Heart left ventricle (tissue), 16 donors: ENCODE measurements around the gene PRR22. TPM values are rescaled to one million over a fixed set of nuclear protein-coding genes. Genes with fewer than 3 reads are reported as not detected.
A peak's percentile ranks its signal among the peaks of the same experiment; 100 is the strongest.

Experiments
- ATAC-seq, 4 donors: fragments of 200-7000 bp; cut with Tn5 transposase; one replicate each; pipeline ENCODE4 v1.9.1; 2020 to 2022; ENCODE audit warnings: moderate library complexity in 4 of 4, mild to moderate bottlenecking in 3 of 4, moderate number of reproducible peaks in 1 of 4
- DNase-seq, 5 donors: peaks; one replicate each; pipeline ENCODE4 v3.0.0-alpha.2; 2020
- H3K27ac ChIP-seq, 12 donors: fragments of 200-600 bp; sonication (generic) in 4 of 12; one replicate each; pipeline versions ENCODE4 v1.5.0 to v1.8.0; 2016 to 2022; ENCODE audit warnings: mild to moderate bottlenecking in 2 of 12
- H3K27me3 ChIP-seq, 9 donors: fragments of 200-600 bp; sonication (generic) in 2 of 9; one replicate each; pipeline versions ENCODE4 v1.5.1 to v1.8.0; 2016 to 2022; ENCODE audit warnings: mild to moderate bottlenecking in 3 of 9
- H3K36me3 ChIP-seq, 9 donors: fragments of 200-600 bp; sonication (generic) in 2 of 9; one replicate each; pipeline versions ENCODE4 v1.5.0 to v1.8.0; 2018 to 2022; ENCODE audit warnings: mild to moderate bottlenecking in 2 of 9
- H3K4me1 ChIP-seq, 12 donors: fragments of 200-600 bp; sonication (generic) in 4 of 12; one replicate each; pipeline versions ENCODE4 v1.5.0 to v1.8.0; 2016 to 2022; ENCODE audit warnings: mild to moderate bottlenecking in 3 of 12
- H3K4me3 ChIP-seq, 12 donors: fragments of 200-600 bp; sonication (generic) in 4 of 12; one replicate each; pipeline versions ENCODE4 v1.5.0 to v1.8.0; 2017 to 2022; ENCODE audit warnings: mild to moderate bottlenecking in 9 of 12, moderate library complexity in 4 of 12
- H3K9me3 ChIP-seq, 12 donors: fragments of 200-600 bp; sonication (generic) in 4 of 12; one replicate each; pipeline versions ENCODE4 v1.5.0 to v1.8.0; 2016 to 2022; ENCODE audit warnings: mild to moderate bottlenecking in 1 of 12
- CTCF ChIP-seq, 12 donors: fragments of 200-600 bp; sonication (generic) in 4 of 12; IDR thresholded peaks; one replicate each; pipeline versions ENCODE4 v1.5.0 to v1.8.0; 2018 to 2022; ENCODE audit warnings: antibody characterized with exemption in 12 of 12, mild to moderate bottlenecking in 5 of 12
- POLR2A ChIP-seq, 2 donors: fragments of 450-650 bp; IDR thresholded peaks; one replicate each; pipeline ENCODE4 v1.6.1; 2017; ENCODE audit warnings: antibody characterized with exemption in 2 of 2, mild to moderate bottlenecking in 2 of 2, moderate library complexity in 2 of 2
- WGBS, 4 donors: extraction: QIAGEN DNeasy Blood & Tissue Kit in 2 of 4; methylation state at CpG; one replicate each; pipeline versions ENCODE4 v1.1.5 to v1.1.7; 2013 to 2018; 5-methylcytosine and 5-hydroxymethylcytosine counted together
- intact Hi-C, 10 donors: fragments of 100-400 bp; cut with DNase I; formaldehyde crosslinking; loops; one replicate each; pipeline versions ENCODE4 v1.11.1 to v1.14.2; 2022
- polyA plus RNA-seq, 2 donors: library from polyadenylated mRNA; stranded (reverse); fragments of 200-250 nt; gene quantifications; one replicate each; pipeline ENCODE4 v1.2.3, GENCODE V29; 2013
- total RNA-seq, 9 donors: library from RNA; depleted of rRNA in 2 of 9; stranded (reverse); fragments of >200 nt in 2 of 9; fragmentation: NEBNext Ultra II Directional in 3 of 9; extraction: Animal tissue kit (Norgen Biotek cat#: 25700) in 3 of 9; gene quantifications; one replicate each; pipeline versions ENCODE4 v1.1.0 to v1.2.4, GENCODE V29; 2016 to 2023
- donor health status: ischemic (EF 13 %, LVEDD 7.1; RV severe dilation, severe dysfunction).
- donor health status: healthy with polysubstance abuse.
- donor health status: DM: no; HTN: yes; CAD: no.
- donor health status: DM: no; HTN: no; CAD: no.
- donor health status: ischemic (EF 25% LVEDD 6.9; RV normal size, moderate dysfunction).
- donor health status: ischemic (EF 25% LVEDD 5.7; RV mildly dilated, moderate dysfunction).
- donor health status: healthy.
- donor health status: DM: yes; HTN: yes; CAD: no.
- donor health status: ischemic (EF 35%, LVEDD 5.7; RV mildly dilated, moderate dysfunction).
- donor health status: nonischemic (EF 11% LVEDD 7.7; RV severe dilation, severe dysfunction).
- donor health status: DM: yes; HTN: yes; CAD: no.
- donor health status: PGD.
- donor health status: ischemic (EF 29% LVEDD 5.4; RV normal size, mild dysfunction).
- donor health status: nonischemic (EF 23%, LVEDD 6.1; RV moderate dilation, normal function).

PRR22 gene
- total and polyA plus RNA-seq, 11 donors: 0.91 to 1.9 (median 1.1) TPM; not detected in 2

GRCh38 chr19:5827342-5827890 is 42.9 kb upstream of the PRR22 start:
- Histone ChIP-seq H3K27me3 (peaks cover 0 to 26% (median 13%) of the 10 kb centered on the region in 9 donors), H3K4me1 (peaks cover 0 to 30% (median 4%) of the 10 kb centered on the region in 12 donors), H3K4me3 (peak overlapping the region in 9 of 12 donors; percentile 17 to 64 (median 50)), H3K36me3 (no peaks in the 10 kb centered on the region), H3K27ac (peak overlapping the region in 8 of 12 donors; percentile 43 to 88 (median 78)), H3K9me3 (no peaks in the 10 kb centered on the region)
- TF ChIP-seq POLR2A (IDR thresholded peaks at IDR 0.05): no peak
- ATAC-seq (no peak), DNase-seq (peak in 1 of 5 donors; percentile 29)
- intact Hi-C loops: loop anchor here in 8 of 10 donors (2.0 to 5.0 kb wide), 3 partner anchors 21 to 65 kb away; no protein-coding TSS in a partner anchor
- WGBS, 4 donors: 17 to 39% (median 22%) methylated on average over 18 to 37 of the region's 37 CpGs

GRCh38 chr19:5826531-5827341 is 42.2 kb upstream of the PRR22 start:
- DNase-seq (peak; percentile 69 to 84 (median 78)), ATAC-seq (peak; percentile 12 to 29 (median 24))
- peak overlapping the region in 9 of 12 donors; percentile 43 to 88 (median 76) for H3K27ac ChIP-seq
- H3K4me1 ChIP-seq: peaks cover 0 to 30% (median 4%) of the 10 kb centered on the region in 12 donors
- H3K36me3 ChIP-seq: no peaks in the 10 kb centered on the region
- WGBS, 4 donors: 19 to 23% (median 22%) methylated on average over 24 of the region's 24 CpGs
- no peaks in the 10 kb centered on the region for H3K9me3 ChIP-seq
- peaks cover 0 to 26% (median 13%) of the 10 kb centered on the region in 9 donors for H3K27me3 ChIP-seq
- H3K4me3 ChIP-seq: peak overlapping the region in 2 of 12 donors; percentile 42 to 64
- no peak for TF ChIP-seq POLR2A (IDR thresholded peaks at IDR 0.05)
- TF ChIP-seq CTCF (IDR thresholded peaks at IDR 0.05): peak in 5 of 12 donors; percentile 9 to 40 (median 26)
- intact Hi-C loops: loop anchor here in 8 of 10 donors (2.0 to 5.0 kb wide), 3 partner anchors 20 to 66 kb away; no protein-coding TSS in a partner anchor

GRCh38 chr19:5825178-5825577 is 40.6 kb upstream of the PRR22 start:
- H3K9me3 ChIP-seq: no peaks in the 10 kb centered on the region
- 81 to 92% (median 91%) methylated on average over 5 to 21 of the region's 21 CpGs for WGBS, 4 donors
- no peaks in the 10 kb centered on the region for H3K36me3 ChIP-seq
- no peak for TF ChIP-seq POLR2A (IDR thresholded peaks at IDR 0.05)
- TF ChIP-seq CTCF (IDR thresholded peaks at IDR 0.05): no peak
- H3K27ac ChIP-seq: no peak overlapping the region
- ATAC-seq (no peak), DNase-seq (no peak)
- intact Hi-C loops: loop anchor here in 8 of 10 donors (5.0 kb wide), 2 partner anchors 52 to 67 kb away; no protein-coding TSS in a partner anchor
- H3K27me3 ChIP-seq: peaks cover 0 to 24% (median 10%) of the 10 kb centered on the region in 9 donors
- H3K4me3 ChIP-seq: no peak overlapping the region
- peaks cover 0 to 30% (median 4%) of the 10 kb centered on the region in 12 donors for H3K4me1 ChIP-seq

- H3K4me1 ChIP-seq: peaks cover 0 to 28% (median 4%) of the 10 kb centered on the region in 12 donors
- no peaks in the 10 kb centered on the region for H3K36me3 ChIP-seq
- intact Hi-C loops: loop anchor here in 8 of 10 donors (5.0 kb wide), 2 partner anchors 53 to 68 kb away; no protein-coding TSS in a partner anchor
- 71 to 83% (median 82%) methylated on average over 10 of the region's 10 CpGs for WGBS, 4 donors
- DNase-seq (no peak), ATAC-seq (no peak)
- H3K27me3 ChIP-seq: peaks cover 0 to 19% (median 7%) of the 10 kb centered on the region in 9 donors
- no peak overlapping the region for H3K4me3 ChIP-seq
- H3K9me3 ChIP-seq: no peaks in the 10 kb centered on the region
- TF ChIP-seq POLR2A (IDR thresholded peaks at IDR 0.05) (no peak), CTCF (IDR thresholded peaks at IDR 0.05) (no peak)
- H3K27ac ChIP-seq: no peak overlapping the region
Measured at GRCh38 chr19:5824751-5825150, 40.2 kb upstream of the PRR22 start.
